ENCODE results near the gene SMARCD1.

- TF ChIP-seq CTCF (IDR thresholded peaks at IDR 0.05) (peak; percentile 64 to 80 (median 72)), POLR2A (IDR thresholded peaks at IDR 0.05) (no peak), EP300 (IDR thresholded peaks at IDR 0.05) (no peak), POLR2AphosphoS5 (IDR thresholded peaks at IDR 0.05) (no peak)
Measured at GRCh38 chr12:50088577-50089335, 3.6 kb downstream of the SMARCD1 start.

All from upper lobe of left lung (tissue), 4 donors.